ENCODE measurements around the gene AMFR. TPM values are rescaled to one million over a fixed set of nuclear protein-coding genes. Genes with fewer than 3 reads are reported as not detected.

Gene AMFR
- total and polyA plus RNA-seq, 3 donors from 2014 or later, result 258 to 337 (median 287) TPM

- H3K36me3 ChIP-seq (ENCODE audit: low read depth, missing control alignments), result no peaks in the 10 kb centered on the region
- no peaks in the 10 kb centered on the region for H3K9me3 ChIP-seq
- 74 to 83% methylated on average over 4 to 7 of the region's 8 CpGs for WGBS, 2 donors
- H3K4me3 ChIP-seq, result no peak overlapping the region
- intact Hi-C loops (cut with DNase I; ENCODE audit: low total_unique reads), result no loop called here
- no peak overlapping the region for H3K27ac ChIP-seq
- TF ChIP-seq POLR2A (IDR thresholded peaks at IDR 0.05) (no peak), CTCF (IDR thresholded peaks at IDR 0.05) (no peak)
- H3K27me3 ChIP-seq, result no peaks in the 10 kb centered on the region
- DNase-seq, result no peak
- H3K4me1 ChIP-seq, result no peaks in the 10 kb centered on the region
Observed at GRCh38 chr16:56347166-56347565, 78.2 kb downstream of the AMFR start.

GRCh38 chr16:56346131-56346890 lies 79.0 kb downstream of the AMFR start:
- H3K27ac ChIP-seq, result no peak overlapping the region
- 92 to 96% methylated on average over 14 to 15 of the region's 15 CpGs for WGBS, 2 donors
- DNase-seq, result no peak
- no peak overlapping the region for H3K4me3 ChIP-seq
- no peaks in the 10 kb centered on the region for H3K4me1 ChIP-seq
- no peak for TF ChIP-seq CTCF (IDR thresholded peaks at IDR 0.05)
- TF ChIP-seq POLR2A (IDR thresholded peaks at IDR 0.05), result no peak
- H3K9me3 ChIP-seq, result no peaks in the 10 kb centered on the region
- H3K27me3 ChIP-seq, result no peaks in the 10 kb centered on the region
- H3K36me3 ChIP-seq (ENCODE audit: low read depth, missing control alignments), result no peaks in the 10 kb centered on the region
- intact Hi-C loops (cut with DNase I; ENCODE audit: low total_unique reads), result no loop called here

- no peak for DNase-seq
- no peaks in the 10 kb centered on the region for H3K4me1 ChIP-seq
- no peaks in the 10 kb centered on the region for H3K27me3 ChIP-seq
- TF ChIP-seq CTCF (IDR thresholded peaks at IDR 0.05), result no peak
- TF ChIP-seq POLR2A (IDR thresholded peaks at IDR 0.05), result no peak
- intact Hi-C loops (cut with DNase I; ENCODE audit: low total_unique reads), result no loop called here
- H3K9me3 ChIP-seq, result no peaks in the 10 kb centered on the region
- no peak overlapping the region for H3K27ac ChIP-seq
- no peaks in the 10 kb centered on the region for H3K36me3 ChIP-seq (ENCODE audit: low read depth, missing control alignments)
- 87 to 99% methylated on average over 10 to 13 of the region's 13 CpGs for WGBS, 2 donors
- H3K4me3 ChIP-seq, result no peak overlapping the region
Observed at GRCh38 chr16:56345406-56346050, 79.8 kb downstream of the AMFR start.

GRCh38 chr16:56344518-56345405 lies 80.6 kb downstream of the AMFR start:
- DNase-seq, result no peak
- H3K36me3 ChIP-seq (ENCODE audit: low read depth, missing control alignments), result no peaks in the 10 kb centered on the region
- no peak overlapping the region for H3K27ac ChIP-seq
- TF ChIP-seq CTCF (IDR thresholded peaks at IDR 0.05) (no peak), POLR2A (IDR thresholded peaks at IDR 0.05) (no peak)
- no peaks in the 10 kb centered on the region for H3K4me1 ChIP-seq
- 75 to 84% methylated on average over 5 to 18 of the region's 18 CpGs for WGBS, 2 donors
- intact Hi-C loops (cut with DNase I; ENCODE audit: low total_unique reads), result no loop called here
- no peaks in the 10 kb centered on the region for H3K27me3 ChIP-seq
- no peak overlapping the region for H3K4me3 ChIP-seq
- H3K9me3 ChIP-seq, result no peaks in the 10 kb centered on the region

Data from testis (tissue), 3 donors.